ENCODE results near the gene USP4.

USP4 gene

GRCh38 chr3:49385617-49386016 lies 45.8 kb upstream of the USP4 start:
- Mint-ChIP-seq H3K9me3 (no peaks in the 10 kb centered on the region), H3K36me3 (ENCODE audit: low read depth) (peaks cover 17% of the 10 kb centered on the region), H3K4me3 (no peak overlapping the region), H3K4me1 (no peaks in the 10 kb centered on the region), H3K27ac (no peak overlapping the region), H3K27me3 (ENCODE audit: low read depth) (no peaks in the 10 kb centered on the region)
- TF ChIP-seq CTCF (IDR thresholded peaks at IDR 0.05; ENCODE audit: unreplicated experiment in 3 of 3), result no peak

GRCh38 chr3:49383387-49383786 lies 43.5 kb upstream of the USP4 start:
- Mint-ChIP-seq H3K27ac (no peak overlapping the region), H3K36me3 (ENCODE audit: low read depth) (peaks cover 16% of the 10 kb centered on the region), H3K4me3 (no peak overlapping the region), H3K9me3 (no peaks in the 10 kb centered on the region), H3K4me1 (peaks cover 3% of the 10 kb centered on the region), H3K27me3 (ENCODE audit: low read depth) (no peaks in the 10 kb centered on the region)
- TF ChIP-seq CTCF (IDR thresholded peaks at IDR 0.05; ENCODE audit: unreplicated experiment in 3 of 3), result no peak

GRCh38 chr3:49378249-49378895 lies 38.5 kb upstream of the USP4 start:
- Mint-ChIP-seq H3K27ac (peak overlapping the region in 1 of 3 experiments; percentile 72), H3K4me3 (no peak overlapping the region), H3K9me3 (no peaks in the 10 kb centered on the region), H3K27me3 (ENCODE audit: low read depth) (no peaks in the 10 kb centered on the region), H3K4me1 (peaks cover 6% of the 10 kb centered on the region), H3K36me3 (ENCODE audit: low read depth) (peaks cover 34% of the 10 kb centered on the region)
- no peak for TF ChIP-seq CTCF (IDR thresholded peaks at IDR 0.05; ENCODE audit: unreplicated experiment in 3 of 3)

- no peak overlapping the region for H3K27ac Mint-ChIP-seq
- H3K27me3 Mint-ChIP-seq (ENCODE audit: low read depth), result no peaks in the 10 kb centered on the region
- no peak for TF ChIP-seq CTCF (IDR thresholded peaks at IDR 0.05; ENCODE audit: unreplicated experiment in 3 of 3)
- H3K9me3 Mint-ChIP-seq, result no peaks in the 10 kb centered on the region
- H3K36me3 Mint-ChIP-seq (ENCODE audit: low read depth), result peaks cover 40% of the 10 kb centered on the region
- no peak overlapping the region for H3K4me3 Mint-ChIP-seq
- H3K4me1 Mint-ChIP-seq, result peaks cover 6% of the 10 kb centered on the region
Measured at GRCh38 chr3:49377483-49377882, 37.6 kb upstream of the USP4 start.

GRCh38 chr3:49371946-49372345 lies 32.1 kb upstream of the USP4 start:
- Mint-ChIP-seq H3K4me3 (no peak overlapping the region), H3K27me3 (ENCODE audit: low read depth) (no peaks in the 10 kb centered on the region), H3K27ac (no peak overlapping the region), H3K36me3 (ENCODE audit: low read depth) (peaks cover 61% of the 10 kb centered on the region), H3K9me3 (no peaks in the 10 kb centered on the region), H3K4me1 (no peaks in the 10 kb centered on the region)
- TF ChIP-seq CTCF (IDR thresholded peaks at IDR 0.05; ENCODE audit: unreplicated experiment in 3 of 3), result no peak

GRCh38 chr3:49370585-49371290 lies 30.9 kb upstream of the USP4 start:
- no peak for TF ChIP-seq CTCF (IDR thresholded peaks at IDR 0.05; ENCODE audit: unreplicated experiment in 3 of 3)
- H3K4me1 Mint-ChIP-seq, result no peaks in the 10 kb centered on the region
- peaks cover 71% of the 10 kb centered on the region for H3K36me3 Mint-ChIP-seq (ENCODE audit: low read depth)
- H3K27me3 Mint-ChIP-seq (ENCODE audit: low read depth), result no peaks in the 10 kb centered on the region
- no peaks in the 10 kb centered on the region for H3K9me3 Mint-ChIP-seq
- no peak overlapping the region for H3K27ac Mint-ChIP-seq
- H3K4me3 Mint-ChIP-seq, result no peak overlapping the region
